Left lung (tissue), 10 donors: ENCODE results near the gene ZFPM1. TPM values are rescaled to one million over a fixed set of nuclear protein-coding genes. Genes with fewer than 3 reads are reported as not detected.

Source experiments
- ATAC-seq: fragments of 200-7000 bp; cut with Tn5 transposase; one replicate; pipeline ENCODE4 v1.9.1; 2020; ENCODE audit warnings: moderate library complexity
- DNase-seq, 4 donors: peaks; one replicate each; pipeline ENCODE4 v3.0.0-alpha.2; 2013 to 2020
- H3K27ac ChIP-seq, 2 donors: fragments of 200-600 bp; sonication (generic) in 1 of 2; one replicate each; pipeline versions ENCODE4 v1.5.0 to v1.8.0; 2020 to 2021
- H3K27me3 ChIP-seq, 2 donors: fragments of 200-600 bp; sonication (generic) in 1 of 2; one replicate each; pipeline versions ENCODE4 v1.5.0 to v1.8.0; 2020 to 2021
- H3K36me3 ChIP-seq, 2 donors: fragments of 200-600 bp; sonication (generic) in 1 of 2; one replicate each; pipeline versions ENCODE4 v1.5.0 to v1.8.0; 2020 to 2021
- H3K4me1 ChIP-seq, 2 donors: fragments of 200-600 bp; one replicate each; pipeline ENCODE4 v1.8.0; 2021
- H3K4me3 ChIP-seq, 2 donors: fragments of 200-600 bp; sonication (generic) in 1 of 2; one replicate each; pipeline versions ENCODE4 v1.5.0 to v1.8.0; 2020 to 2021; ENCODE audit warnings: mild to moderate bottlenecking in 1 of 2
- H3K9me3 ChIP-seq, 2 donors: fragments of 200-600 bp; sonication (generic) in 1 of 2; one replicate each; pipeline versions ENCODE4 v1.5.0 to v1.8.0; 2020 to 2021
- CTCF ChIP-seq, 2 donors: fragments of 200-600 bp; sonication (generic) in 1 of 2; IDR thresholded peaks; one replicate each; pipeline versions ENCODE4 v1.5.0 to v1.8.0; 2021; ENCODE audit warnings: antibody characterized with exemption in 2 of 2
- intact Hi-C, 2 donors: fragments of 100-400 bp; cut with DNase I; formaldehyde crosslinking; loops; one replicate each; pipeline versions ENCODE4 v1.11.2 to v1.14.2; 2022
- polyA plus RNA-seq, 6 donors: library from polyadenylated mRNA; unstranded; fragments of 120-200 nt; gene quantifications; one replicate each; pipeline ENCODE4 v1.2.1, GENCODE V29; 2013; ENCODE audit not compliant: insufficient read length in 6 of 6
- total RNA-seq, 2 donors: library from RNA; stranded (reverse); fragmentation: NEBNext Ultra II Directional; extraction: Animal tissue kit (Norgen Biotek cat#: 25700); gene quantifications; one replicate each; pipeline ENCODE4 v1.2.1, GENCODE V29; 2021
- donor health status: DM: no; HTN: yes; CAD: no.
- donor health status: DM: no; HTN: no; CAD: no.

Gene ZFPM1
- total and polyA plus RNA-seq, 8 donors: 1.8 to 7.0 (median 3.6) TPM

- Histone ChIP-seq H3K4me3 (no peak overlapping the region), H3K36me3 (no peaks in the 10 kb centered on the region), H3K27me3 (peaks cover under 1 to 21% of the 10 kb centered on the region in 2 donors), H3K4me1 (peaks cover 4 to 5% of the 10 kb centered on the region in 2 donors), H3K9me3 (no peaks in the 10 kb centered on the region), H3K27ac (no peak overlapping the region)
- intact Hi-C loops: loop anchor here in 1 of 2 donors (5.0 kb wide), 1 partner anchor 87 kb away; no protein-coding TSS in a partner anchor
- no peak for TF ChIP-seq CTCF (IDR thresholded peaks at IDR 0.05)
- ATAC-seq: no peak
- peak in 1 of 4 donors; percentile 72 for DNase-seq
Observed at GRCh38 chr16:88528902-88529318, 75.8 kb downstream of the ZFPM1 start.

GRCh38 chr16:88529596-88529995, 76.5 kb downstream of the ZFPM1 start:
- H3K4me3 ChIP-seq: no peak overlapping the region
- ATAC-seq (no peak), DNase-seq (peak in 1 of 4 donors; percentile 47)
- peaks cover 0 to 14% of the 10 kb centered on the region in 2 donors for H3K27me3 ChIP-seq
- intact Hi-C loops: loop anchor here in 1 of 2 donors (5.0 kb wide), 1 partner anchor 87 kb away; no protein-coding TSS in a partner anchor
- no peaks in the 10 kb centered on the region for H3K36me3 ChIP-seq
- no peaks in the 10 kb centered on the region for H3K9me3 ChIP-seq
- TF ChIP-seq CTCF (IDR thresholded peaks at IDR 0.05): no peak
- no peak overlapping the region for H3K27ac ChIP-seq
- peaks cover 4 to 5% of the 10 kb centered on the region in 2 donors for H3K4me1 ChIP-seq

- peak in 1 of 4 donors; percentile 73 for DNase-seq
- Histone ChIP-seq H3K4me1 (peaks cover 9 to 12% of the 10 kb centered on the region in 2 donors), H3K27me3 (peaks cover 0 to 8% of the 10 kb centered on the region in 2 donors), H3K27ac (no peak overlapping the region), H3K9me3 (no peaks in the 10 kb centered on the region), H3K36me3 (no peaks in the 10 kb centered on the region), H3K4me3 (no peak overlapping the region)
- ATAC-seq: no peak
- intact Hi-C loops: no loop called here
- TF ChIP-seq CTCF (IDR thresholded peaks at IDR 0.05): no peak
Observed at GRCh38 chr16:88530051-88530857, 77.2 kb downstream of the ZFPM1 start.

- peaks cover 11 to 15% of the 10 kb centered on the region in 2 donors for H3K4me1 ChIP-seq
- intact Hi-C loops: no loop called here
- H3K27me3 ChIP-seq: peaks cover 0 to 2% of the 10 kb centered on the region in 2 donors
- no peak for ATAC-seq
- H3K9me3 ChIP-seq: no peaks in the 10 kb centered on the region
- H3K27ac ChIP-seq: no peak overlapping the region
- no peaks in the 10 kb centered on the region for H3K36me3 ChIP-seq
- H3K4me3 ChIP-seq: no peak overlapping the region
- peak in 1 of 4 donors; percentile 47 for DNase-seq
- no peak for TF ChIP-seq CTCF (IDR thresholded peaks at IDR 0.05)
Observed at GRCh38 chr16:88530858-88531203, 77.8 kb downstream of the ZFPM1 start.

- H3K4me1 ChIP-seq: peaks cover 11 to 15% of the 10 kb centered on the region in 2 donors
- no peak for TF ChIP-seq CTCF (IDR thresholded peaks at IDR 0.05)
- no peaks in the 10 kb centered on the region for H3K36me3 ChIP-seq
- H3K4me3 ChIP-seq: no peak overlapping the region
- intact Hi-C loops: no loop called here
- no peaks in the 10 kb centered on the region for H3K27me3 ChIP-seq
- H3K27ac ChIP-seq: no peak overlapping the region
- H3K9me3 ChIP-seq: no peaks in the 10 kb centered on the region
- no peak for ATAC-seq
- DNase-seq: peak in 1 of 4 donors; percentile 51
Observed at GRCh38 chr16:88531346-88531745, 78.3 kb downstream of the ZFPM1 start.
